ENCODE results near the gene RPS18.

DNA sequence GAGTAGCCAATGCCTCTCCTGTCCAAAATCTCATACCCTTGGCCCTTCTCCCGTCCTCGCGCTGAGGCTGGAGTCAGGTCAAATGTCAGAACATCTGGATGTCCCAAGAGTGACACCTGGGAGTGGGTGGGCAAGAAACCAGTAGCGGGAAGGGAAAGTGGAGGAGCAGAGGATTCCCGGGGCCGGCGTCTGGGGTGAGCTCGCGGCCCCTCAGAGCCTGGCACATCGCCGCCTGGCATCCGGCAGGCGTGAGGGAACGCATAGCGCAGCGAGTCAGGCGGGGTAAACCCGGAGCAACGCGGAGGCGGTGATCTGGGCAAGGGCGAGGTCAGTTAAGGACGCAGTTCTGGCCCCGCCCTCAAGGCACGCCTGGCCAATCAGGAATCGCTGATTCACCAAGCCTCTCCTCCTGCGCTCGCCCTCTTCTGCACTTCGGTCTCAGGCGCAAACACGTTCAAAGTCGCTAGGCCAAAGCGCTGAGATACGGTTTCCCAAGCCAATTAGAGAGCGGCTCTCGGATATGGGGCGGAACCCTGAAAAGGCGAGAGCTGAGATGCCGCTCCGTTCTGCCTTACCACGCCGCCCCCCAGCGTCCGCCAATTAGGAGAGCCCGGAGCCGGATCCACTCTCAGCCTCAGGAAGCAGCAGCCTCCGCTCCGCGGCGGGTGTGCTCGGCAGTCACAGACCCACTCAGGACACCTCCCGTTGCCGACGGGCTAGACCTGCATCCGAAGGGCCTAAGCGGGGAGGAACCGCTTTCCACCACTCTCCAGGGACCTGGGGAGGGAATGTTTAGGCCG is 22.7 kb upstream of the RPS18 start:
- TF ChIP-seq GATA2 (IDR thresholded peaks at IDR 0.05; ENCODE audit: low read depth, low read length) (no peak; the same call in 1 of the 2 replicates), GATA3 (IDR thresholded peaks at IDR 0.05; ENCODE audit: low read depth, low read length) (no peak)

Data from SH-SY5Y (cell line).